Fibroblast of skin of left biceps (primary cell): ENCODE data around the gene SPATA13.
A peak's percentile ranks its signal among the peaks of the same experiment; 100 is the strongest.

Experiments
- DNase-seq, 2 experiments: peaks; one replicate each; pipeline ENCODE4 v3.0.0-alpha.2; 2013; ENCODE audit warnings: low read depth in 2 of 2

SPATA13 gene

DNA sequence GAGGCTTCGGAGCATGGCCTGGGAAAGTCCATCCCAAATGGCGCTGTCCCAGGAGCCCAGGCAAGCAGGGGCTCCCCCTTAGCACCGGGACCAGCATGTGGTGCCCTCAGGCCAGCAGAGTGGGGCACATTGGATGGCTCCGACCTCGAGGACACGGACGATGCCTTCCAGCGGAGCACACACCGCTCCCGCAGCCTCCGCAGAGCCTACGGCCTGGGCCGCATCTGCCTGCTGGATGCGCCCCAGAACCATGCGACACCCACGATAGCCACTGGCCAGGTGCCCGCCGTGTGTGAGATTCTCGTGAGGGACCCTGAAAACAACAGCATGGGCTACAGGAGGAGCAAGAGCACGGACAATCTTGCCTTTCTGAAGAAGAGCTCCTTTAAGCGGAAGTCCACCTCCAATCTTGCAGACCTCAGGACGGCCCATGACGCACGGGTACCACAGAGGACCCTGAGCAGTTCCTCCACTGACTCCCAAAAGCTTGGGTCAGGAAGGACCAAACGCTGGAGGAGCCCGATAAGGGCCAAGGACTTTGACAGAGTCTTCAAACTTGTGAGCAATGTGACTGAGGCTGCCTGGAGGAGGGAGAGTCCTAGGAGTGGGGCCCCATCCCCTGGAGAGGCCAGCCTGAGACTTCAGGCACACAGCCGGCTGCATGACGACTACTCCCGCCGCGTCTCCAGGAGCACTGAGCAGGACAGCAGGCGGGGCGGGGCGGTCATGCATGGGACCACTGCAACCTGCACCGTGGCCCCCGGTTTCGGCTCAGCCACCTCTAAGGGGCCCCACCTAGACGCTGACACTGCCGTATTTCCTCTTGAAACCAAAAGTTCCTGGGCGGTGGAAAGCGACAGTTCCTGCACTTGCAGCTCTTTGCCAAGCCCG lies 63.1 kb downstream of the SPATA13 start:
- no peak for DNase-seq

GRCh38 chr13:24224232-24224680 lies 63.7 kb downstream of the SPATA13 start:
- DNase-seq, result no peak

GRCh38 chr13:24225062-24225461 lies 64.5 kb downstream of the SPATA13 start:
- DNase-seq, result no peak

GRCh38 chr13:24225930-24226329 lies 65.4 kb downstream of the SPATA13 start:
- no peak for DNase-seq

DNA sequence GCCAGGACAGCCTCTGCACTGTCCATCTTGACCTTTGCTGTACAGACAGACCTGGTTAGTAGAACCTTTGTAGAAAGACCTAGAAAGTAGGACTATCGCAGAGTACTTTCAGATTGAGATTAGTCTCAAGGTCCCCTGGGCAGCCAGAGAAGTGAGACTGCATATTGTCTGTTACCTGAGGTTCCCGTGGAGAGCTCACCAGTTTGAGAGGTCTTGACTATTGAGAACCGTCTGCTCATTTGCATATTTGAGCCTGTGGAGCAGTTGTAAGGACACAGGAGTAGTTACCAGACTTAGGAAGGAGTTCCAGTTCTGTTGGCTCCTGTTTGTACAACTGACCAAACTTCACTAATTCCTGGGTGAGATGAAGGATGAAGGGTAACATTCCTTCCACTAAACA lies 66.2 kb downstream of the SPATA13 start:
- no peak for DNase-seq

- peak; percentile 9 to 19 for DNase-seq
These were observed 68.4 kb downstream of the SPATA13 start for GRCh38 chr13:24228852-24229458.

- no peak for DNase-seq
These were observed 70.0 kb downstream of the SPATA13 start for GRCh38 chr13:24230428-24231072.

- no peak for DNase-seq
These were observed 70.9 kb downstream of the SPATA13 start for GRCh38 chr13:24231377-24231776.

DNA sequence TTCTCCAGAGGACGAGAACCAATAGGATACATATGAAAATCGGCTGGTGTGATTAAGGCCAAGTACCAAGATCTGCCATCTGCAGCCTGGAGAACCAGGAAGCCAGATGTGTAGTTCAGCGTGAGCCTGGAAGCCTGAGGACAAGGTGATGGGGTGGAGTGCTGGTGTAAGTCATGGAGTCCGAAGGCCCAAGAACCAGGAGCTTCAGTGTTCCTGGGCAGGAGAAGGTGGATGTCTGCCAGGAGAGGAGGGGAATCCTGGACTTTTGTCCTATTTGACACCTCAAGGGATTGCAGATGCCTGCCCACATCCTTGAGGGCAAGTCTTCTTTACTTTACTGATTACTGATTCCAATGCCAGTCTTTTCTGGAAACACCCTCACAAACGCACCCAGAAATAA lies 71.5 kb downstream of the SPATA13 start:
- DNase-seq, result no peak

- DNase-seq, result no peak
These were observed 72.0 kb downstream of the SPATA13 start for GRCh38 chr13:24232474-24232873.

DNA sequence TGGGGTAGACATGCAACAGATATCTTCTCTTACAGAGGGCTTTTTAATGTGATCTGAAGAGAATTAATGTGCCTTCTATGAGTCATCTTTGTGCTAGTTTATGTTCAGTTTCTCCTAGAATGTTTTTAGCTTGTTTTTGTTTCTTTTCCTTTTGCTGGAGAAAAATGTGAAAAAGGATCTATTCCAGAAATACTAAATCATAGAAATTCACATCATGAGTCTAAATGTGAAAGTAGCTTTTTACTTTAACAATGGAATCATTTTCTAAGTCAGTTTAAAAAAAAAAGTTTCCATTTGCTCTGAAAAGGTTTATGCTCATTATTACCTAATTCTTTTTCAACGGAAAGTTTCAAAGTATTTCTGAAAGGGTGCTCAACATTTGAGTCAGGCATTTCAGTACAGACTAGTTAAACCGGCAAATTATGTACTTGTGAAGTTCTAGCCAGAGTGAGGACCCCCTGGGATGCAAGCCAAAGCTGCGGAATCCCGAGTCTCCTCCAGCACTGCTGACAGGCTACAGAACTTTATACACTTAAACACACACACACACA lies 72.9 kb downstream of the SPATA13 start:
- DNase-seq, result peak; percentile 33 to 35

DNA sequence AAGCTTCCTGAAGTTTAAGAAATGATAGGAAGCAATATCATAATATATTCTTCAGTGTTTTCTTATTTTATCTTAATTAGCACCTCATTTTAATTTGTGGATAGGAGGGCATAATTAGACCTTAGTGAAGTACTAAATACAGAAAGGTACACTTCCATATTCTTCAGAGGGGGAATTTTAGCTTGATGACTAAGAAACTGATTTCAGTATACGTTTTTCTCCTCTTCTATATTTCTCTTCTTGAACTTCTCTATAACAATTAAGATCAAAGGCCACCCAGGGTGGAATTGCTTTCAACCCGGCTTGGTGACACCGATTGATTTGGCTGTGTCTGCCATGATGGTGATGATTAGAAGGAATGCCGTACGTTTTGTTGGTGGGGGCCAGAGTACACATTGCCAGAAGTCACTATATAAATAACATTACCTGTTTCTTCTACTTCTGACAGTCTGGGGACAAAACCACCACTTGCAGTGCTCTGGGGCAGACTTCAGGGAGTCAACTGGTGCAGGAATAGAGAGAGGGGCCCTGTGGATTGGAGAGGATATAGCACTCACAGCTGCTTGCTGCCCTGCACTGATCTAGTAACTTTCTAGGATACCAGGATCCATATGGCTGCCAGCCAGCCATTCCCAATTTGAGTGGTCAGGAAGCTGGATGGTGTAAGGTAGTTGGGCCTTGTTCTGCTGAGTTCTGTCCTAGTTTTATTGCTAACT lies 73.8 kb downstream of the SPATA13 start:
- DNase-seq, result no peak

GRCh38 chr13:24237356-24237755 lies 76.8 kb downstream of the SPATA13 start:
- DNase-seq, result no peak

- DNase-seq, result no peak
These were observed 80.8 kb downstream of the SPATA13 start for GRCh38 chr13:24241336-24241735.

- no peak for DNase-seq
These were observed 81.6 kb downstream of the SPATA13 start for GRCh38 chr13:24242100-24242499.

- DNase-seq, result no peak
These were observed 82.8 kb downstream of the SPATA13 start for GRCh38 chr13:24243302-24243701.

DNA sequence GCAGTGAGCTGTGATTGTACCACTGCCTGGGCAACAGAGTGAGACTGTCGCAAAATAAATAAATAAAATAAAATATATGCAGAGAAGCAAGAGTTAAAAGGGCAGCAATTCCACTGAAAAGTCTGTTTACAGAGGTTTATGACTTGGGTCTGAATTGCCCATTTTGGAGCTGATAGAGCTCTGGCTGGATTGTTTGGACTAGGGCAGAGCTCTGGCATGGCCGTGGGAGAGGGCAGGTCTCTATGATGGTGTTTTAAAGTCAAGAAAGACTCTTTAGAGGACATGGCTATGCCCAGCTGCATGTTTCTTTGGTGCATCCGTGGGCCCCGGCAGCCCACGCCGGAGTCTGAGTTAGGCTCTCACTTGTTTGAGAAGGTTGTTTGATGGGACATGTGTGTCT lies 84.3 kb downstream of the SPATA13 start:
- DNase-seq, result no peak

GRCh38 chr13:24247016-24247415 lies 86.5 kb downstream of the SPATA13 start:
- no peak for DNase-seq

GRCh38 chr13:24249624-24250023 lies 89.1 kb downstream of the SPATA13 start:
- no peak for DNase-seq

DNA sequence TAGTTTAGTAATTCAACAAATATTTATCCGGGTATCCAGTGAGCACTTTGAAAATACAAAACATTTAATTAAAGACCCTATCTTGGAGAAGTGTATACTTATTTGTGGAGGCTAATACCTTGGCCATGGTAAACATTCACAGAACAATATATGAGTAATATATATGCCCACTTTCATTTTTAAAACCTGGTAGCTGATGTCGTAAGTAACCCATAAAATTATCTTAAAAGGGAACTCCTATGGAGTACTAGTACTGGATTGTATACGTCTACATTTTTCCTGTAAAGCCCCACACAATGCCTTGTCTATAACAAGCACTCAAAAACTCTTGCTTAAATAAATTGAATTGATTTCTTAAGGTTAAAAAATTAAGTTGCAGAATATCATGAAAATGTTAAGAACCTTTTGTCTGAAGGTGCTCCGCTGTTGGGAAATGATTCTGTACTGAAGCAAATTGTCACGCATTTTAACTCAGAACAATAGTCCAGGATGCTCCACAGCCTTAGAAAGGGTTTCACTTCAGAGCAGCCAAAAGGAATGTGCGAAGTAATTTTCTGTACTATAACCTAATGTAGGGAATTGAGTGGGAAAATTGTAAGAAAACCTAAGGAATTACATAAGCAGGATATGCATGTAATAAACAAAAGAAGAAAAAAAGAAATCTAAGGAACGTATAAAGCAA lies 90.0 kb downstream of the SPATA13 start:
- no peak for DNase-seq

DNA sequence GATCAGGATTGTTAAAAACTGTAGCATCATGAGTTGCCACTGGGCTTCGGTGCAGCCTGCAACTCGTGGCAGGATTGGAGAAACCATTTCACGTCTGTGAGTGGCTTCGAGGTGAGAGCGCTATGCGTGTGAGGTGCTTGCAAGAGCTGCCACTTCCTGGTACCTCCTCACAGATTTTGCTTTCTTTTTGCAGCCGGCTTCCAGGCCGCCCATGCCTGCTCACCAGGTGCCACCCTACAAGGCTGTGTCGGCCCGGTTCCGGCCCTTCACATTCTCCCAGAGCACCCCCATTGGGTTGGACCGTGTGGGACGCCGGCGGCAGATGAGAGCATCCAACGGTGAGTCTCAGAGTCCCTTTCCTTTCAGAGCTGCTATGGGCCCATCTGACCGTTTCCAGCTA lies 91.0 kb downstream of the SPATA13 start:
- DNase-seq, result no peak
